ENCODE results near the gene TBC1D2B. TPM values are rescaled to one million over a fixed set of nuclear protein-coding genes. Genes with fewer than 3 reads are reported as not detected.

The TBC1D2B gene
- total RNA-seq, 4 donors from 2014 or later, result 32.4 to 41.7 (median 35.3) TPM

DNA sequence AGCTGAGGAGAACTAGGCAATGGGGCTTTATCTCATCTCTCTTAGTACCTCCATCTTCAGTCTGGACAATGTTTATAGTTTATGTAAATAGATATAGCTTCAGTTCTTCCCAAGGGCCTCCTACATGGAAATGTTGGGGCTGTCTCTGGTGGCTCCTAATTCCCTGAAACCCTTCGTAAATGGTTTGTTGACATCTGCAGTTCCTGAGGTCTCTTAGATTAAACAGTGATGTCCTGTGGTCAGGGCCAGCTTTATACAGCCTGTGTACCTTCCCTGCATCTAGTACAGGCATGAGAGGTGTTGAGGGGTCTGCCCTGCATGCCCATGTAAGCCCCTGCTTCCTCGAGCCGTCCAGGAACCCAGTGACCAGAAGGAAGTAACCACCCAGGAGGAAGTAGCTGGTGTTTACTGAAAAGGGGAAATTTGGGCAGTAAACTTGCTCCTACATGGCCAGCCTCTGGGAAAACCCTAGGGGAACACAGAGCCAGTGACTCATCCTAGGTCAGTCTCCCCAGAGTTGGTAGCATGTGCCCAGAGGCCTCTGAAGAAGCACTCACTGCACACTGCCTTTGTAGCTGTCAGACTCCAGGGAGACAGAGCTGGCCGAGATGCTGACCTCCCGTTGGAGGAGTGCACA lies 4.7 kb upstream of the TBC1D2B start:
- TF ChIP-seq, protein P1, sequence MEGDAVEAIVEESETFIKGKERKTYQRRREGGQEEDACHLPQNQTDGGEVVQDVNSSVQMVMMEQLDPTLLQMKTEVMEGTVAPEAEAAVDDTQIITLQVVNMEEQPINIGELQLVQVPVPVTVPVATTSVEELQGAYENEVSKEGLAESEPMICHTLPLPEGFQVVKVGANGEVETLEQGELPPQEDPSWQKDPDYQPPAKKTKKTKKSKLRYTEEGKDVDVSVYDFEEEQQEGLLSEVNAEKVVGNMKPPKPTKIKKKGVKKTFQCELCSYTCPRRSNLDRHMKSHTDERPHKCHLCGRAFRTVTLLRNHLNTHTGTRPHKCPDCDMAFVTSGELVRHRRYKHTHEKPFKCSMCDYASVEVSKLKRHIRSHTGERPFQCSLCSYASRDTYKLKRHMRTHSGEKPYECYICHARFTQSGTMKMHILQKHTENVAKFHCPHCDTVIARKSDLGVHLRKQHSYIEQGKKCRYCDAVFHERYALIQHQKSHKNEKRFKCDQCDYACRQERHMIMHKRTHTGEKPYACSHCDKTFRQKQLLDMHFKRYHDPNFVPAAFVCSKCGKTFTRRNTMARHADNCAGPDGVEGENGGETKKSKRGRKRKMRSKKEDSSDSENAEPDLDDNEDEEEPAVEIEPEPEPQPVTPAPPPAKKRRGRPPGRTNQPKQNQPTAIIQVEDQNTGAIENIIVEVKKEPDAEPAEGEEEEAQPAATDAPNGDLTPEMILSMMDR (IDR thresholded peaks at IDR 0.05), result no peak
- TF ChIP-seq POLR2A (IDR thresholded peaks at IDR 0.05), result no peak
- no peak for DNase-seq (ENCODE audit: low spot score in 2 of 2)
- 67 to 83% methylated on average over 5 of the region's 5 CpGs for WGBS, 2 donors
- no peak overlapping the region for H3K4me3 ChIP-seq (ENCODE audit: low read depth, poor library complexity, severe bottlenecking)
- intact Hi-C loops (cut with DNase I; ENCODE audit: low total_unique reads), result no loop called here

DNA sequence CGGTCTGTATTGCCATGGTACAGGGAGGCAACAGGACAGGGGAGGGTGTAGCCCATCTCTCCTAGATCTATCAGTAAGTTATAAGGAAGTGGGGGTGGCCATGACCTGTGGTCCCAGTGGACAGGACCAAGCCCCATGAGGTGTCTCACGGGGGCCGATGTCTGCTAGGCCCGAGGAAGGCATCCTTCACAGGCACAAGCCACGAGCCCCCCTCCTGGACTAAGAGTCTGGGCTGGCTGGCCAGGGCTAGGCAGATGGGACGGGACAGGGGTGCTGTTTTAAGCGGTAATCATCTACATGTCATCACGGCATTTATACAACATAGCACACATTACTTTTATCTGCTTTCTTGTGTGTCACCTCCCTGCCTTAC lies 2.6 kb upstream of the TBC1D2B start:
- H3K4me3 ChIP-seq (ENCODE audit: low read depth, poor library complexity, severe bottlenecking), result no peak overlapping the region
- TF ChIP-seq, protein P1 (IDR thresholded peaks at IDR 0.05), result no peak
- TF ChIP-seq POLR2A (IDR thresholded peaks at IDR 0.05), result no peak
- intact Hi-C loops (cut with DNase I; ENCODE audit: low total_unique reads), result no loop called here
- no peak for DNase-seq (ENCODE audit: low spot score in 2 of 2)
- 93 to 95% methylated on average over 8 of the region's 8 CpGs for WGBS, 2 donors

DNA sequence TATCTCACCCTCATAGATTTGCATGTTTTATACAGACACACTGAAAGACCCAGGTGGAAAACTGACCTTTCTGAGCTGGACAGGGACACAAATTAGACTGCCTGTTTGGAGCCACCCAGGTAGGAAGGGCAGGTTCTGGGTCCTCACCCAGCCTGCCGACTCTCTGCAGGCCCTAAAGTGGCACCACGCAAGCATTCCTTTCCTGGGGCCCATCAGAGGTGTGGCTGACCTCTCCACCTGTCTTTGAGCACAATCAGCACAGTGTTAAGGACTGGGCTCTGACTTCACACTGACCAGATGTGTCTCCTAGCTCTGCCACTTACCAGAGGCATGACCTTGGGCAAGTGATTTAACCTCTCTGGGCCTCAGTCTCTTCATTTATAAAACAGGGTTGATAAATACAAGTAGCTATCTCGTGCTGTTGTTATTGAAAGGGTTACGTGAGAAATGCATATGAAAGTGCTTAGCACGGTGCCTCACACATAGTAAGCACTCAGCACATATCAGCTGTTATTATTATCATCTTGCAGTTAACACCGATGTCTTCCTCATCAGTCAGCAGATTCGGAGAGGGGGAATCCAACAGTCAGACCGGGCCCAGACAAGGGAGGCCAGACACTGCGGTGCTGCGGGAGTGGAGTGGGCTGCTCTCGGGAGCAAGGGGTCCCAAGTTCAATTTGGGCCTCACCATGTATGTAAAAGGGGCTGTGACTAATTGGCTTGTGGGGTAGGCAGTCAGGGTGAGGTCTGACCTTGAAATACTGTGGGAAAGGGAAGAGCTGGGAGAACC lies 2.0 kb upstream of the TBC1D2B start:
- WGBS, 2 donors, result 96% methylated on average over 11 of the region's 11 CpGs
- intact Hi-C loops (cut with DNase I; ENCODE audit: low total_unique reads), result no loop called here

DNA sequence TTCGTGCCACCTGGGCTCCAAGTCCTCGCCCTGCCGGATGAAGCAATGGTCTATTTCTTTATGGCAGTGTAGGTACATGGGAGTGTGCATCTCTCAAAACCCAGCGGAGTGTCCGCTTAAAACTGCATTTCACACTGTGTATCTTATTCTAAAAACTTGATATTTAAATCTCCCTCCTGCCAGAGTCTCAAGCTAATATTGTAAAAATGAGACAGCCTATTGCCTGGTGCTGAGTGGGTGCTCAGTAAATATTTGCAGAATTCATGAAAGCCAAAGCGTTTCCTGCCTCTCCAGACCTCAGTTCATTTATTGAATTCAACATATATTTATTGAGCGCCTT lies 330 bp upstream of the TBC1D2B start:
- TF ChIP-seq, protein P1 (IDR thresholded peaks at IDR 0.05), result no peak
- TF ChIP-seq POLR2A (IDR thresholded peaks at IDR 0.05), result no peak
- peak overlapping the region; percentile 20 for H3K4me3 ChIP-seq (ENCODE audit: low read depth, poor library complexity, severe bottlenecking)
- DNase-seq (ENCODE audit: low spot score in 2 of 2), result no peak
- 18 to 24% methylated on average over 7 of the region's 7 CpGs for WGBS, 2 donors
- intact Hi-C loops (cut with DNase I; ENCODE audit: low total_unique reads), result no loop called here

More for the DNA sequence above, 2.0 kb upstream of the TBC1D2B start:
- no peak for TF ChIP-seq POLR2A (IDR thresholded peaks at IDR 0.05)
- TF ChIP-seq, protein P1 (IDR thresholded peaks at IDR 0.05), result no peak
- DNase-seq (ENCODE audit: low spot score in 2 of 2), result no peak
- H3K4me3 ChIP-seq (ENCODE audit: low read depth, poor library complexity, severe bottlenecking), result no peak overlapping the region

DNA sequence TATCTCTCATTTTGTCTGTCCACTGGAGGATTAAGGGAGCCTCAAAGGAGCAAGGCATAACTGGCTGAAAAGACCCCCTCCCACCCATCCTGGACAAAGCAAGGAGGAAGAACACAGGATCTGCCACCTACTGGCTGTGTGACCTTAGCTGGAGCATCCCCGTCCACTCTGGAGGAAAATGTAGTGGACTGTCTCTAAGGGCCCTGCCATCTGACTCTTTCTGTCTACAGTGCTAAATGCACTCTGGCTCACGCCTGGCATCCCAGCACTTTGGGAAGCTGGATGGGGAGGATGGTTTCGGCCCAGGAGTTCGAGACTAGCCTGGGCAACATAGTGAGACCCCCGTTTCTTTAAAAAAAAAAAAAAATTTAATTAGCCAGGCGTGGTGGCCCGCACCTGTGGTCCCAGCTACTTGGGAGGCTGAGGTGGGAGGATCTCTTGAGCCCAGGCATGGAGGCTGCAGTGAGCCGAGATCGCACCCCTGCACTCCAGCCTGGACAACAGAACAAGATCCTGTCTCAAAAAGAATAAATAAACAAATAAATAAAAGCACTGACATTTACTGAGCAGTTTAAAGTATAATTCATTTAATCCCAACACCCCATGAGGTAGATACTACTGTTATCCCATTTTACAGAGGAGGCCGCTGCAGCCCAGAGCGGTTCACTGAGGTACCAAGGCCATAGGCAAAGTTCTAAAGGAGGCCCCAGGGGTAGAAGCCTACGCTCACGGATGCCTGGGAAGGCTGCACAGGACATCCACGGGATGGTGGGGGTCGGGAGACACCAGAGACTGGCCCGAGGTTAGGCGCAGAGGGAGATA lies 1.1 kb downstream of the TBC1D2B start:
- TF ChIP-seq, protein P1 (IDR thresholded peaks at IDR 0.05), result no peak
- TF ChIP-seq POLR2A (IDR thresholded peaks at IDR 0.05), result no peak
- H3K4me3 ChIP-seq (ENCODE audit: low read depth, poor library complexity, severe bottlenecking), result peak overlapping the region; percentile 64
- intact Hi-C loops (cut with DNase I; ENCODE audit: low total_unique reads), result no loop called here
- WGBS, 2 donors, result 24 to 26% methylated on average over 17 of the region's 17 CpGs
- DNase-seq (ENCODE audit: low spot score in 2 of 2), result no peak

Data from lower leg skin (tissue), 4 donors.